Suprapubic skin (tissue), 3 donors: Measurements from ENCODE around the gene GNA12.

Experiments
- POLR2A ChIP-seq, 2 donors: fragments of 450-650 bp; IDR thresholded peaks; one replicate each; pipeline ENCODE4 v1.6.1; 2017; ENCODE audit warnings: antibody characterized with exemption in 2 of 2, mild to moderate bottlenecking in 2 of 2, moderate library complexity in 2 of 2
- TF ChIP-seq, protein P1 (sequence below), 2 donors: fragments of 200-600 bp in 1 of 2; fragments of 450-650 bp in 1 of 2; sonication (generic) in 1 of 2; IDR thresholded peaks; one replicate each; pipeline ENCODE4 v1.5.1; 2016 to 2019; ENCODE audit warnings: antibody characterized with exemption in 2 of 2, mild to moderate bottlenecking in 1 of 2, moderate library complexity in 1 of 2

DNA sequence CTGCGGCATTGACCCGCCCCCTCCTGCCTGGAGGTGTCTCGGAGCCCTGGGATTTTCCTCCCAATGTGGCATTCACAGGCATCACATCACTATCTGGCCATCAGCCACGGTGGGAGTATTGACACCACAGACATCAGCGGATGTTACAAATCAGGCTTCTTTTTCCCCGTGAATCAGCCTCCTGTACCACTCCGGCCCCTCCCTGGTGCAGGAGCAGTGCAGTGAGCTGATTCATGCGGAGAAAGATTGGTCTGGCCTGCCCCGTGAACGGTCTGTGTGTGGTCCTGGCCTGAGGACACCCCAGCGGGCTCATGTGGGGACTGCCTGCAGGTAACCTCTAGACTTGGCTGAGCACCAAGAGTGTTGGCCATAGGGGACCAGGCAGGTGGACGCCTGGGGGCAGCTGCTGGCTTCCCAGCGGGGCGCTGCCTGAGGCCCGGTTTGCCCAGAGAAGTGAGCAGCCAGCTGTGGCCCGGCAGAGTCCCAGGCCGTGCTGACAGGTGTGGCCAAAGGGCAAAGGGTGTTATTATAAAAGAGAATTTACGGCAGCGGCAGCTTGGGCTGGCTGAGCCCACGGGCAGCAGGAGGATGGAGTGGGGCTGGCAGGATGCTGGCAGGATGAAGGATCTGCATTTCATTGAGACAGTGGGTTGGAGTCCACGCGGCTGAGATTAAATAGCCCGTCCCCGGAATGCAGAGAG, 32.1 kb upstream of the GNA12 start:
- TF ChIP-seq POLR2A (IDR thresholded peaks at IDR 0.05): no peak
- TF ChIP-seq, protein P1, sequence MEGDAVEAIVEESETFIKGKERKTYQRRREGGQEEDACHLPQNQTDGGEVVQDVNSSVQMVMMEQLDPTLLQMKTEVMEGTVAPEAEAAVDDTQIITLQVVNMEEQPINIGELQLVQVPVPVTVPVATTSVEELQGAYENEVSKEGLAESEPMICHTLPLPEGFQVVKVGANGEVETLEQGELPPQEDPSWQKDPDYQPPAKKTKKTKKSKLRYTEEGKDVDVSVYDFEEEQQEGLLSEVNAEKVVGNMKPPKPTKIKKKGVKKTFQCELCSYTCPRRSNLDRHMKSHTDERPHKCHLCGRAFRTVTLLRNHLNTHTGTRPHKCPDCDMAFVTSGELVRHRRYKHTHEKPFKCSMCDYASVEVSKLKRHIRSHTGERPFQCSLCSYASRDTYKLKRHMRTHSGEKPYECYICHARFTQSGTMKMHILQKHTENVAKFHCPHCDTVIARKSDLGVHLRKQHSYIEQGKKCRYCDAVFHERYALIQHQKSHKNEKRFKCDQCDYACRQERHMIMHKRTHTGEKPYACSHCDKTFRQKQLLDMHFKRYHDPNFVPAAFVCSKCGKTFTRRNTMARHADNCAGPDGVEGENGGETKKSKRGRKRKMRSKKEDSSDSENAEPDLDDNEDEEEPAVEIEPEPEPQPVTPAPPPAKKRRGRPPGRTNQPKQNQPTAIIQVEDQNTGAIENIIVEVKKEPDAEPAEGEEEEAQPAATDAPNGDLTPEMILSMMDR (IDR thresholded peaks at IDR 0.05): no peak
